Fibroblast of peridontal ligament (primary cell): ENCODE data around the gene TSPAN33.
"Not testable (repeated sequence)": the region's sequence is repeated elsewhere in the genome, so short reads cannot be mapped to it uniquely, and the experiment has no call there.

Source experiments
- DNase-seq: peaks from one replicate; pipeline ENCODE4 v3.0.0-alpha.2; 2010; ENCODE audit errors: extremely low read depth

The TSPAN33 gene, protein sequence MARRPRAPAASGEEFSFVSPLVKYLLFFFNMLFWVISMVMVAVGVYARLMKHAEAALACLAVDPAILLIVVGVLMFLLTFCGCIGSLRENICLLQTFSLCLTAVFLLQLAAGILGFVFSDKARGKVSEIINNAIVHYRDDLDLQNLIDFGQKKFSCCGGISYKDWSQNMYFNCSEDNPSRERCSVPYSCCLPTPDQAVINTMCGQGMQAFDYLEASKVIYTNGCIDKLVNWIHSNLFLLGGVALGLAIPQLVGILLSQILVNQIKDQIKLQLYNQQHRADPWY

DNA sequence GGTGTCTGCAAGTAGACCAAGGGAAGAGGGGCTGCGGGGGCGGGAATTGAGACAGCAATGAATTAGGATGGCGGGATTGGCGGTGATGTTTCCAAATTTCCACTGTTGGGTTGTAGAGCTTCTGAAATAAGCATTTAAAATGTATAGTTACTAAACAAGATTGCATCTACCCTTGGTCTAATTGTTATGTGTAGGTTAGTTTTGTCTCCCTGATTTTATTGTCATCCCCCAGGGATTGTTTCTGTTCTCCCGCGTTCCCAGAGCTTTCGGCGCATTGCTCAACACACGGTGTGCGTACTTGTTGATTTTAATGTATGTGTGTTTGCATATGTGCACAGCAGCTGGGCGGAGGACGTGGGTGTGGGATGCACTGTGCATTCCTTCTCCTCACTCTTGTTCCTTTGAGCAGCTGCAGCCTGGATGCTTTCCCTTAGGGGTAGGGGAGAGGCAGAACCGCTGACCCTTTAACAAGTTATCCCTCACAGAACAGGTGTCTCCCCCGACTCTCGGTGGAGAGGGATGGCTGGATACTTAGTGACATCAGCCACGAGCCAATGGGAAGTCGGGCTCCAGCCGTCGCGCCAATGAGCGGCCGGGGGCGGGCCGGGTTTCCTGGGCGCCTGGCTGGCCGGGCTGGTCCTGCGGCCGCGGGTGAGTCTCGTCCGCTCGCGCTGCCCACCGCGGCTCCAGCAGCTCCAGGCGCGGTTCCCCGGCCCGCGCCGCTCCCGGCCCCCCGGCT is at the start of gene TSPAN33:
TSPAN33 (plus strand) TSS at position 613 of the 739 bp plus-strand sequence. CDS start 274 bp downstream, outside the sequence.
- peak; percentile 36 for DNase-seq

DNA sequence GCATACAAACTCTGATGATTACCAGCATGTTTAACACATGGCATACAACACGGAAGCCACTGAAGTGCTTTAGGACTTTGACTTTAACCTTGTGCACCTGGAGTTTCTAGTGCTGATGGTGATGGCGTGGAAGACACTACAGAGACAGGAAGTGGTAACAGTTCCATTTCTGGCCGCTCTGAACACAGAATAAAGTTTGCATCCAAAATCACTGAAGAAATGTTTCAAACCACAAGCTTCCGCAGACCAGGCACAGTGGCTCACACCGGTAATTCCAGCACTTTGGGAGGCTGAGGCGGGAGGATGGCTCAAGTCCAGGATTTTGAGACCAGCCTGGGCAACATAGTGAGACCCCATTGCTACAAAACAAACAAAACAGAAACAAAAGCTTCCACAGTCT is 49.2 kb upstream of the TSPAN33 start:
- no peak for DNase-seq

DNA sequence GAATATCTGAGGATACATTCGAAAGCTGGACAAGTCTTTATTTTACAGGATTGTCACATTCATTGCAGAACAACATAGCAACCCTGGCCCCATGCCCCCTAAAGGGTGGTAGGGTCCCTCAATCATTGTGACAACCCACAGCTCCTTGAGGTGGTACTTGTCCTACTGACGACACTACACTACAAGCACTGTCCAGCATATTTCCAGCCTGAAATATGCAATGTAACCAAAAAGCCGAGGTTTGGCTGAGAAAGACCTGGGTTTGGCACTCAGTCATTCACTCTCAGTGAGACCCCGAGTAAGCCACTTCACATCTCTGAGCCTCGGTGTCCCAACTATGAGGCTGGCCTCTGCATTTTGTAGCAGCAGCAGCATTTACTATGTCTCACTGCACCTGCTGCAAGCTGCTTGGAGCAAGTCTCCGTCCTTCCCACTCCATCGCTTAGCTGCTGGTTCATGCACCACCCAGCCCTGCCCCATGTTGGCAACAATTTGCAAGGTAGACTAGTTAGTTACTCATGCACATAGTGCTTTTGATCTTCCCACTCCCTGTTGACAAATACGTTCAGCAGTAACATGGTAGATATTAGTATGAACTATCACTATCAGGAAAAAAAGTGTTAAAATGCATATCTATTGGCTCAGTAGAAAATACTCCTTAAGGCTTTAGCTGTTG is 46.0 kb upstream of the TSPAN33 start:
- no peak for DNase-seq

DNA sequence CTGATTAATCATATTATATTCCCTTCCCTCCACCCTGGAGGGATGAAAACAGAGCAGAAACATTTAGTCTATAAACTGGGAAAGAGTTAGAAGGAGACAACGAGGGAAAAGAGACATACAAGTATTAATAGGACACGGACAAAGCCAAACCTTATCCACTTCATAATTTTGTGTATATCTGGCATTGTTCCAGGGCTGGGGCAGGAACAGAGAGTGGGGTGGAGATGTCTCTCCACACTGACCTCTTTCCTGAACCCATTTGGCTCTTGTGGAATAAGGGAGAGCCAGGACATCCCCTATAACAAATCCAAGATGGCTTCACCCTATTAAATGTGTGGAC is 43.7 kb upstream of the TSPAN33 start:
- no peak for DNase-seq

DNA sequence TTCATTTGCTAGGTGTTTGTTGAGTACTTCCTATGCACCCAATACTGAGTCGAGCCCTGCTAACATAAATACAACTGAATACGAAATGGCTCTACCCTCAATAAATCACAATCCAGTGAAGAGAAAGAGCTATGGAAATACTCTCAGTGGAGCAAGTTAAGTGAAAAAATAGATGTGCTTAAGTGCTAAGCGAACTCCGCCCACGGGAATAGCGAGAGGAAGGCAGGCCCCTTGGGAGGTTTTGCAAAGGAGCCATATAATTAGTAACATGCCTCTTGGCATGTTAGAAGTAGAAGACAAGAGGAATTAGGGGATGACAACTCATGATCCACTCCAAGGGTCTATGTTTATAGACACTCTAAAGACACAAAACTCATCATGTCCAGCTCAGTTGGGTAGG is 42.8 kb upstream of the TSPAN33 start:
- peak; percentile 14 for DNase-seq

DNA sequence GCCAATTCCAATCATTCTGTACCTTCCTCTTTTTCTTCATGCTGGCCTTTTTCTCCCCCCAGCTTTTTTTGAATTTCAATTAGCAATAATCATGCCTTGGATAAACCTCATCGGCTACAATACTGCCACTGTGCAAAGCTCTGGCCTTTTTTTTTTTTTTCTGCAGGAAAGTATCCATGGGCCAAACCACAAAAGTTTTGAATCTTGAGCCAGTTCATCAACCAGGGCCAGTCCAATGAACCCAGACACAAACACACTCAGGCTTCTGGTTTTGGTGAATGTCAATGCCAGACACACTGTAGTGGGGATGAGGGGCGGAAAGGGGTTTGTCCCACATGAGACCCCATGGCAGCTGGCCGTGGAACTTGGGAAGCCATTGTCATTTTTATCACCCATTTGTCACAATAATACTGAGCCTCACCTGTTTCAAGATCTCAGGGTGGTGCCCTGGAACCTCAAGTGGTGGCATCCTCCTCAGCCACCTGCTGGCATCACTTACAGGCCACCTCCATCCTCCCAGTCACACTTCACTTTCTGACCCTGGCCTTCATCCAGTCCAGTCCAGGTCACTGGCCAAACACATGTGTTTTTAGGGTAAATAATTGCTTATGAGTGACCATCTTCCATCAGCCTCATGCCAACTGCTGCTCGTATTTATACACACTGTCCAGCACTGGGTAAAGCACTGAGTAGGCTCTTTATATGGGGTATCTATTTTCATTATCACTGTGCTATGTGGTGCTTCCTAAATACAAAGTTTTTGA is 40.8 kb upstream of the TSPAN33 start:
- peak; percentile 55 for DNase-seq

DNA sequence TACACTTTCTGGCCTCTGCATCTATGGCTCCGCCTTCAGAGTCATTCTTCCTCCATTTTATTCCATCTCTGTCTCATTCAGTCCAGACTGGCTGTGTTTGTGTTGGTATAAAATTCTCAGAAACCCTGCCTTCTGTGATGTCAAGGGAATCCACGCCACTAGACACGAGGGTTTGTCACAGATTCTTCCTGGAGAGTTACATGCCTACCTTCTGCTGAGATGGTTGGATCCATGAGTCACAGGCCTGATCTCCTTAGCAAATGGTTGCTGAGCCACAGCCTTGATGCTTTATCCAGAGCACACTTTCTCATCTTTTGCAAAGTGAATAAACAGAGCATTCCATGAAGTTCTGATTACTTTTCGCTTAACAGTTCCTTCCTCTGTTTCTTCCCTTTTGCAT is 35.9 kb upstream of the TSPAN33 start:
- DNase-seq: no peak

DNA sequence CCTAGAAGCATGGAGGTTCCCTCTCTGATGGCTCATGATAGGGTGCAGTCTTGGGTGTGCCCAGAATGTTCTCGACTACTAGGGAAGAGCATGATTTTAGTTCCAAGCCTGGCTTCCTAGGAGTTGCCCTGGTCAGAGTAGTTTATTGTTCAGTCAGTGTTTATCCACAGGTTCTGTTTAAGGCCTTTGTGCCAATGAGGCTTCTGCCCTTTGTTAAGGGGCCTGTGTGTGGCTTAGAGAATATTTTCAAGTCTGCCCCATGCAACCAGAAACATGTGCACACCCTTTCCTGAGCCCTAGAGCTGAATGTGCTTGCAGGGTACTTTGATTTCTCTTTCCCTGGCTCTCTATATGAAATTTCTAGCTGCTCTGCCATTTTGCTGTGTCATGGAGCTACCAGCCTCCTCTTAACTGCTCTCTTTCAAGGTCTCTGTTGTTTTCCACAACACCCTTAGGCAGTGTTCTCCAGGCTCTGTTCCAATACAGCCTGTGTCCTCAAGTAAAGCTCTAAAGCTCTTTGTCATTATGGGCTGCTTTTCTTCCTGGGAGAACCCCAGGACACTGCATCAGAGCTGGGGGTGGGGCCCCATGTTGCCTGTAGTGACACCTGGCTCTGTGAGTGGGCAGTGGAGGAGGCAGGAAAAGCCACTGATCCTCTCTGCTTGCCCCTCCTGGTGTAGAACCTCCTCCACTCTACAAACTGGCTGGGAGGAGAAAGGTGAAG is 34.1 kb upstream of the TSPAN33 start:
- no peak for DNase-seq

DNA sequence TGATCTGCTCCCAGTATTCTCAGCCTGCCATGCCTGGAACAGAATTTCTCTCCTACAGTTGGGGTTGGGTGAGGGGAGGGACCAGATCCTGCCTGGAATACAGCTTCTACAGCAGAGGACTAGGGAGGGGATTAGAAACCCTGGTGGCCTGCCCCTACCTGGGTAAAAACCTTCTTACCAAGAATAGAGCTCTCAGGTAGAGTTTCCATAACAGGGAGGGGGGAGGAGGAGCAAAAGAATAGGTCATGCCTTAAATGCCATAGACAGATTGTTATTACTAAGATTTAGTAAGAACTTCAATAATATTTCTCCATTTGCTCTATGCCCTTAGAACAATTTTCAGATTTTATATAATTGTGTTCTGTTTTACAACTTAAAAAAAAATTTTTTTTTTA is 33.5 kb upstream of the TSPAN33 start:
- DNase-seq: no peak

DNA sequence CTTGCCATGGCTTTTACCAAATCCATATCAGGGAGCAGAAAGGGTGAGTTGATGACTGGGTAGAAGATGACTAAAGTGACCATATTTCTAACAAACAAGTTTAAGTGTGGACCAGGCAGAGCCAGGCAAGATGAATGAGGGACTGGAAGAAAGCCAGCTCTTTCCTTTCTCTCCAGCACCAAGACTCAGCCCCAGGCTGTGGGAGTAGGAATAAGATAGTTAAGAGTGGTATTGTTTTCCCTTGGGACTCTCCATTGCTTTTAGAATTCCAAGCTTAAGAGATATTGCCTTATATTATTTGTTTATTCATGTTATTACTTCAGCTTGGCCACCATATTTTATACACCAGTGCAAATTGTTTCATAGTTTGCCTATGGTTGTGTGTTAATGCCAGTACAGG is 28.8 kb upstream of the TSPAN33 start:
- DNase-seq: no peak

DNA sequence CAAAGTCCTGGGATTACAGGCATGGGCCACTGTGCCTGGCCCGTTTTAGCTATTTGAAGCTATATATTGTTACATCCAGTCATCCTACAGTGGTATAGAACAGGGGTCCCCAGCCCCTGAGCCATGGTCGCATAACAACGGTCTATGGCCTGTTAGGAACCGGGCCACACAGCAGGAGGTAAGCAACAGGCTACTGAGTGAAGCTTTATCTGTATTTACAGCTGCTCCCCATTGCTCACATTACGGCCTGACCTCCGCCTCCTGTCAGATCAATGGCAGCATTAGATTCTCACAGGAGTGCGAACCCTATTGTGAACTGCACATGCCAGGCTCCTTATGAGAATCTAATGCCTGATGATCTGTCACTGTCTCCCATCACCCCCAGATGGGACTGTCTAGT is 26.3 kb upstream of the TSPAN33 start:
- DNase-seq: no peak

DNA sequence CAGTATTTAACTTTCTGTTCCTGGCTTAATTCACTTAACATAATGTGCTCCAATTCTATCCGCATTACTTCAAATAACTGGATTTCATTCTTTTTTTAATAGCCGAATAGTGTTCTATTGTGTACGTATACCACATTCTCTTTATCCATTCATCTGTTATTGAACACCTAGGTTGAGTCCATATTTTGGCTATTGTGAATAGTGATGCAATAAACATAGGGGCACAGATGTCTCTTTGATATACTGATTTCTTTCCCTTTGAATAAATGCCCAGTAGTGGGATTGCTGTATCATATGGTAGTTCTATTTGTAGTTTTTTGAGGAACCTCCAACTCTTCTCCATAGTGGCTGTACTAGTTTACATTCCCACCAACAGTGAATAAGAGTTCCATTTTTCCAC is 25.5 kb upstream of the TSPAN33 start:
- DNase-seq: no peak

DNA sequence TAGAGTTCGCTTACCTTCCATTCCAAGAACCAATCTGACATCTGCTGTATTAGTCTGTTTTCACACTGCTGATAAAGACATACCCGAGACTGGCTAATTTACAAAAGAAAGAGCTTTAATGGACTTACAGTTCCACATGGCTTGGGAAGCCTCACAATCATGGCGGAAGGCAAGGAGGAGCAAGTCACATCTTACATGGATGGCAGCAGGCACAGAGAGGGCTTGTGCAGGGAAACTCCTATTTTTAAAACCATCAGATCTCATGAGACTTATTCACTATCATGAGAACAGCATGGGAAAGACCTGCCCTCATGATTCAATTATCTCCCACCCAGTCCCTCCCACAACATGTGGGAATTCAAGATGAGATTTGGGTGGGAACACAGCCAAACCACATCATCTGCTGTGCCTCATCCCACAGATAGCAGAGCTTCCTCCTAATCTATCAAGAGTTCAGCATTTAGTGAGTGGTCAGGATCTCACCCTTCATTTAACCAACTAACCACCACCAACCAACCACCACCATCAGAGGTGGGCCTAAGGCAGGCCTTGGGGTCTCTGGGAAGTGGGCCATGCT is 22.9 kb upstream of the TSPAN33 start:
- not testable (repeated sequence) for DNase-seq

DNA sequence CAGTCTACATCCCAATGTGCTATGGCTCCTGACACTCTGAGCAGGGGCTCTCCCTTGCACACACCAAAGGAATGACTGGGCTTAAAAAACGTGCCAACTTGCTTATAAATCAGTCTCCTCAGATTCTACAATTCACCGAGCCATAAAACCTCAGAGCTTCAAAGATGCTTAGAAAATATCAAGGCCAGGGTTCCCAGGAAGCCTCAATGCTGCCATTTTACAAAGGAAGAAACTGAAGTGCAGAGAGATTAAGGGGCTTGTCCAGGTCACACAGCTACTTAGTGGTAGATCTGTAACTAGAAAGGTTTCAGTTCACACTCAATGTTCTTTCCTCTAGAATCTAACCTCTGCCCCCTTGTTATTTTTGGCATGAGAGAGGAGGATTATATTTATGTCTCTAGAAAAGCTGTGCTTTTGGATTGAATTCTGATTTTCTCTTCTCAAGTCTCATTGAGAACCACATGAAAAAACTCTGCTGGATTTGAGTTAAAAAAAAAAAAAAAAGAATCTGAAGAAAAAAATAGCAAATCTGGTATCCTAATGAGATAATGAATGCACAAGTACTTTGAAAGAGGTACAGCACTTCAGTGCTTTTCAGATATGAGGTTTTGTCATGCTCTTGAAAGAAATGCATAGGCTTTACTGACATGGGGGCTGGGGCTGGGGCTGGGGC is 22.3 kb upstream of the TSPAN33 start:
- no peak for DNase-seq

DNA sequence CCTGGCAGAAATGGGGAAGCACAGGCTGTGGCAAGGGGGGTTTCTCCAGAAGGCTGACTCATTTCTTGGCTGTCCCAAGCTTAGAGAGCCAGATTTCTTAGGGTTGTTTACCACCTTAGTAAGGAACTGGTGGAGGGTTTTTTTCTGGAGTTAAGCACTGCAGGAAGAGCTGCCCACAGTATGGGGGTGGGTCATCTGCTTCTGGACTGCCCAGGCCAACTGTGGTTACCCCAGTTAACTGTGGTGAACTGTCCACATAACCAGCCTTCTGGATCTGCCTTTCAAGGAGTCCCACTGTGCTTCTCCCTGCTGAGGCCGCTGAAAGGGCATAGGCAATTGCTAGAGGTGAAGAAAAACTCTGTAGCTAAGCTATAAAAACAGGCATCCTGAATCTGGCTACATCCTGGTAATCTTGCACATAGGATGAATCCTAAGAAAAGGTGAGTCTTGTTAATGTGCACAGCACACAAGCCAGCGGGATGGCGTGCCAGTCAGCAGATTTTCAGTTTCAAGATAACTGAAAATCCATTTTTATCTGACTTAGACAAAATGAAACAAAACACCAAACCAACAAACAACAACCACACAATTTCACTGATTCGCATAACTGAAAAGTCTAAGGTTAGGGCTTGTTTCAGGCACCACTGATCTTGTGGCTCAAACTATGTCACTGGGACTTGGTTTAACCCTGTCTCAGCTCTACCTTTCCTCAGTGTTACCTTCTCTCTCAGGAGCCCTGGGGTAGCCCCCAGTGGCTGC is 21.6 kb upstream of the TSPAN33 start:
- DNase-seq: no peak

DNA sequence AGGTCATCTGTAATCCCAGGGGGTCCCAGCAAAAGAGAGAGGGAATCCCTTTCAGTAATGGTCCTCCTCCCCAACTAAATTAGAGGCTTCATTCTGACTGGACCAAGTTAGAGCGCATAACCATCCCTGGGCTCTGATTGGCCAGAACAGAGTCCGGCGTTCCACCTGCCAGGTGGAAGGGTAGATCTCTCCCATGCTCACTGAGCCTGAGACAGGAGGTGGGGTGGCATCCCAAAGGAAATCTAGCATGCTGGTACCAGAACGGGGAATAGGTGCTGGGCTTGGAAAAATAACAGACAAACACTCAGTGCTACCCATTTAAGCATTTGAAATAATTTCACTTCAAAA is 21.0 kb upstream of the TSPAN33 start:
- no peak for DNase-seq

DNA sequence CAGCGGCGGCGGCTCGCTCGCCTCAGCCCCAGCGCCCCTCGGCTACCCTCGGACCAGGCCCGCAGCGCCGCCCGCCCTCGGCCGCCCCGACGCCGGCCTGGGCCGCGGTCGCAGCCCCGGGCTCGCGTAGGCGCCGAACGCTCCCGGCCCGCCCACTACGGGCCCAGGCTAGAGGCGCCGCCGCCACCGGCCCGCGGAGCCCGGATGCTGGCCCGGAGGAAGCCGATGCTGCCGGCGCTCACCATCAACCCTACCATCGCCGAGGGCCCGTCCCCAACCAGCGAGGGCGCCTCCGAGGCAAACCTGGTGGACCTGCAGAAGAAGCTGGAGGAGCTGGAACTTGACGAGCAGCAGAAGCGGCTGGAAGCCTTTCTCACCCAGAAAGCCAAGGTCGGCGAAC is 18.2 kb upstream of the TSPAN33 start:
- DNase-seq: no peak

DNA sequence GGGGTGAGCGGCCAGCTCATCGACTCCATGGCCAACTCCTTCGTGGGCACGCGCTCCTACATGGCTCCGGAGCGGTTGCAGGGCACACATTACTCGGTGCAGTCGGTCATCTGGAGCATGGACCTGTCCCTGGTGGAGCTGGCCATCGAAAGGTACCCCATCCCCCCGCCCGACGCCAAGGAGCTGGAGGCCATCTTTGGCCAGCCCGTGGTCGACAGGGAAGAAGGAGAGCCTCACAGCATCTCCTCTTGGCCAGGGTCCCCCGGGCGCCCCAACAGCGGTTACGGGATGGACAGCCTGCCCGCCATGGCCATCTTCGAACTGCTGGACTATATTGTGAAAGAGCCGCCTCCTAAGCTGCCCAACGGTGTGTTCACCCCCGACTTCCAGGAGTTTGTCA is 17.4 kb upstream of the TSPAN33 start:
- DNase-seq: no peak

DNA sequence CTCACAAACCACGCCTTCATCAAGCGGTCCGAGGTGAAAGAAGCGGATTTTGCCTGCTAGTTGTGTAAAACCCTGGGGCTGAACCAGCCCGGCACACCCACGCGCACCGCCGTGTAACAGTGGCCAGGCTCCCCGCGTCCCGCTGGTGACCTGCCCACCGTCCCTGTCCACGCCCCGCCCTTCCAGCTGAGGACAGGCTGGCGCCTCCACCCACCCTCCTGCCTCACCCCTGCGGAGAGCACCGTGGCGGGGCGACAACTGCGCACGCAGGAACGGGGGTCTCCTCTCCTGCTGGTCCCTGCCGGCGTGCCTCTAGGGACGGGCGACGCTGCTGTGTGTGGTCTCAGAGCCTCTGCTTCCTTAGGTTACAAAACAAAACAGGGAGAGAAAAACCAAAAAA is 16.9 kb upstream of the TSPAN33 start:
- no peak for DNase-seq

DNA sequence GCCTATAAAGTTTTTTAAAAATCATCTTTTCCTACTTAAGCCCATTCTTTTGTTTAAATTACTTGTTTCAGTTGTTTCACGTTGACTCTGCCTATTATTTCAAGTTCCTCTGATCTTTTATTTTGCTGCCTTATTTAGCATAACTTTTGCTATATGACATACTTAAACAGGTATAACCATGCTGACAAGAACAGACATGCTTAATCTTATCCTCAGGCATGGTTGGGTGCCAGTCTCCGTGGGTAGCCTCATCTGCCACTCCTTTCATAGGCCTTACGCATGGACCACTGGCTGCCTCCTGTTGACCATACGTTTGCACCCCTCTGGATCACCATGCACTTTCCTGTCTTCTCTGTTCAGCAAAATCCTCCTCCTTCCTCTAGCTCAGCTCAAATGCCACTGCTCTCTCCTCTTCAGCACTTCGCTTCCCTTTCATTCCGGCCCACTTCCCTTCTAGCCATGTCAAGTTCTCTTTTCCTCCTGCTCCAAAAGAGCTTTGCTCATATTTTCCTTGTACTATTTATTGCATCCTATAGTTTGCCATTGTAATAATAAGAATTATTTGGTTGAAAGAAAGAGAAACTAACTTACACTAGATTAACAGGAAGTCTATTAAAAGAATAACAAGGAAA is 10.0 kb upstream of the TSPAN33 start:
- DNase-seq: no peak
